ENCODE results near the gene RAVER1. TPM values are rescaled to one million over a fixed set of nuclear protein-coding genes. Genes with fewer than 3 reads are reported as not detected.
A peak's percentile ranks its signal among the peaks of the same experiment; 100 is the strongest.

RAVER1 gene
- total and polyA plus RNA-seq, 9 of the 15 experiments (the other 6 are each of a cell fraction or from before 2014, with no cell fraction given): 0.06 to 113 (median 7.0) TPM

GRCh38 chr19:10288662-10289166 lies 44.6 kb downstream of the RAVER1 start (continued):
- TF ChIP-seq NKRF (IDR thresholded peaks at IDR 0.05; ENCODE audit: borderline replicate concordance): no peak
- TF ChIP-seq USF2 (CRISPR knock-in tag; IDR thresholded peaks at IDR 0.05): 0 out of 2 replicates have a peak, but pooled peaks have one; percentile 4
- no peak for TF ChIP-seq NR2C2 (CRISPR knock-in tag; IDR thresholded peaks at IDR 0.05)
- no peak for TF ChIP-seq NR2C2 (tag; IDR thresholded peaks at IDR 0.05)
- no peak for TF ChIP-seq ZFP1 (CRISPR knock-in tag; IDR thresholded peaks at IDR 0.05)
- no peak for TF ChIP-seq POLR3A (IDR thresholded peaks at IDR 0.05; ENCODE audit: borderline replicate concordance, extremely low read depth, insufficient read depth, insufficient read length)
- no peak for TF ChIP-seq AFF1 (IDR thresholded peaks at IDR 0.05; ENCODE audit: low read depth in 1 of 2, partially characterized antibody in 2 of 2)
- TF ChIP-seq NCOR1 (IDR thresholded peaks at IDR 0.05): no peak; the same call in 1 of the 2 replicates
- TF ChIP-seq TBL1XR1 (IDR thresholded peaks at IDR 0.05; ENCODE audit: low read length in 2 of 2): no peak
- no peak for TF ChIP-seq ZBTB12 (CRISPR knock-in tag; IDR thresholded peaks at IDR 0.05)
- 0 out of 2 replicates have a peak, but pooled peaks have one; percentile 84 for TF ChIP-seq GATAD2A (IDR thresholded peaks at IDR 0.05)
- no peak for TF ChIP-seq BMI1 (IDR thresholded peaks at IDR 0.05; ENCODE audit: low read length)
- TF ChIP-seq SLC30A9 (CRISPR knock-in tag; IDR thresholded peaks at IDR 0.05): no peak
- TF ChIP-seq STAT5A (IDR thresholded peaks at IDR 0.05; ENCODE audit: borderline replicate concordance, low read length): no peak
- TF ChIP-seq CREB5 (CRISPR knock-in tag; IDR thresholded peaks at IDR 0.05): no peak
- TF ChIP-seq RBFOX2 (IDR thresholded peaks at IDR 0.05; ENCODE audit: low read depth, low read length): no peak
- no peak for TF ChIP-seq ZBTB2 (IDR thresholded peaks at IDR 0.05)

All from K562 (cell line).